ENCODE data around the gene UBE2F.

Gene UBE2F

GRCh38 chr2:238082827-238083226 is 116.0 kb downstream of the UBE2F start:
- DNase-seq: no peak

GRCh38 chr2:238083919-238084318 is 117.1 kb downstream of the UBE2F start:
- no peak for DNase-seq

- DNase-seq: no peak
Measured at GRCh38 chr2:238084761-238085160, 117.9 kb downstream of the UBE2F start.

- DNase-seq: no peak
Measured at GRCh38 chr2:238085899-238086298, 119.1 kb downstream of the UBE2F start.

GRCh38 chr2:238087211-238087610 is 120.4 kb downstream of the UBE2F start:
- DNase-seq: peak; percentile 45

- no peak for DNase-seq
Measured at GRCh38 chr2:238090887-238091286, 124.1 kb downstream of the UBE2F start.

- no peak for DNase-seq
Measured at GRCh38 chr2:238091436-238092060, 124.7 kb downstream of the UBE2F start.
